ENCODE measurements around the gene RPL36. TPM values are rescaled to one million over a fixed set of nuclear protein-coding genes. Genes with fewer than 3 reads are reported as not detected.

The RPL36 gene
- polyA plus RNA-seq, 1 donor (not counting 4 experiments of a cell fraction or from before 2014, with no cell fraction given): 636 TPM

DNA sequence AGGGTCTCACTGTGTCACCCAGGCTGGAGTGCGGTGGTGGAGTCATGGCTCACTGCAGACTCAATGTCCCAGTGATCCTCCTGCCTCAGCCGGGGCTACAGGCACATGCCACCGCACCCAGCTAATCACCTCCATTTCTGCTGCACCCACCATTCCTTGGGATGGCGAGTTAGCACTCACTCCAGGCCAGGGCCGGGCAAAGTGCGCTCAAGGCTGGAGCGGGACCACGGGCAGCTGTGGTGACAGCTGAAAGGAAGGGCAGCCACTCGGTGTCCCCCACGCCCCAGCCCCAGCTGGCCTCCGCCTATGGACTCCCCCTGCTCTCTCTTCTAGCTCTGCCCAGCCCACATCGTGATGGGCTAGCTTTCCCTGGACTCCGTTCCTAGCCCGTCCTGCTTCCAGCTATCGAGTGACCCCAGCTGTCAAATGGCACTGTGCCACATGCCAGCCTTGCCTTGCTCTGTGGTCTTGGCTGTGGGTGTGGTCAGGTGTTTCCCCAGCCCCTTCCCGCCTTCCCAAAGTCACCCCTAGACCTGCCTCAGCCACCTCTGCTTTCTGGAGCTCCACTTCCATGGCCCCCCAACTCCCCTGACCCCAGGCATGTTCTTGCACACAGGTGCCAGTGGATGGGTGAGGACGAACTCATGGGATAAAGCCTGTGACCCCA is 13.9 kb upstream of the RPL36 start:
- Histone ChIP-seq H3K27me3 (ENCODE audit: control insufficient read depth, extremely low read depth, insufficient read depth, low read length) (no peaks in the 10 kb centered on the region), H3K9ac (ENCODE audit: control insufficient read depth, extremely low read depth, insufficient read depth, low read length) (no peak overlapping the region), H3K4me1 (ENCODE audit: control insufficient read depth, extremely low read depth, insufficient read depth, low read length) (peaks cover 10% of the 10 kb centered on the region), H3K9me1 (ENCODE audit: control insufficient read depth, extremely low read depth, insufficient read depth, low read length) (no peaks in the 10 kb centered on the region), H3K27ac (ENCODE audit: control insufficient read depth, insufficient read depth, low read length) (no peak overlapping the region), H3K4me3 (ENCODE audit: control insufficient read depth in 2 of 3, extremely low read depth in 1 of 3, insufficient read depth in 2 of 3, low read depth in 1 of 3, low read length in 3 of 3) (no peak overlapping the region), H3K9me3 (ENCODE audit: control insufficient read depth, low read depth, low read length) (no peaks in the 10 kb centered on the region), H2AFZ (ENCODE audit: control insufficient read depth, low read length) (no peak overlapping the region), H3K4me2 (ENCODE audit: control insufficient read depth, extremely low read depth, insufficient read depth, low read depth, low read length) (no peak overlapping the region), H3K79me2 (ENCODE audit: control insufficient read depth, insufficient read depth, low read length) (peaks cover 10% of the 10 kb centered on the region), H4K20me1 (ENCODE audit: control insufficient read depth, extremely low read depth, insufficient read depth, low read length) (no peaks in the 10 kb centered on the region), H3K36me3 (ENCODE audit: control insufficient read depth in 2 of 2, extremely low read depth in 1 of 2, insufficient read depth in 2 of 2, low read length in 2 of 2) (peaks cover 6 to 8% of the 10 kb centered on the region in 2 experiments)
- FAIRE-seq: no peak
- dilution Hi-C loops (cut with MboI; ENCODE audit: extremely low pct_ligation_motif_present, low sequenced_read_pairs): no loop called here
- TF ChIP-seq EZH2 (IDR thresholded peaks at IDR 0.05; ENCODE audit: low read length): no peak
- TF ChIP-seq, protein P1, sequence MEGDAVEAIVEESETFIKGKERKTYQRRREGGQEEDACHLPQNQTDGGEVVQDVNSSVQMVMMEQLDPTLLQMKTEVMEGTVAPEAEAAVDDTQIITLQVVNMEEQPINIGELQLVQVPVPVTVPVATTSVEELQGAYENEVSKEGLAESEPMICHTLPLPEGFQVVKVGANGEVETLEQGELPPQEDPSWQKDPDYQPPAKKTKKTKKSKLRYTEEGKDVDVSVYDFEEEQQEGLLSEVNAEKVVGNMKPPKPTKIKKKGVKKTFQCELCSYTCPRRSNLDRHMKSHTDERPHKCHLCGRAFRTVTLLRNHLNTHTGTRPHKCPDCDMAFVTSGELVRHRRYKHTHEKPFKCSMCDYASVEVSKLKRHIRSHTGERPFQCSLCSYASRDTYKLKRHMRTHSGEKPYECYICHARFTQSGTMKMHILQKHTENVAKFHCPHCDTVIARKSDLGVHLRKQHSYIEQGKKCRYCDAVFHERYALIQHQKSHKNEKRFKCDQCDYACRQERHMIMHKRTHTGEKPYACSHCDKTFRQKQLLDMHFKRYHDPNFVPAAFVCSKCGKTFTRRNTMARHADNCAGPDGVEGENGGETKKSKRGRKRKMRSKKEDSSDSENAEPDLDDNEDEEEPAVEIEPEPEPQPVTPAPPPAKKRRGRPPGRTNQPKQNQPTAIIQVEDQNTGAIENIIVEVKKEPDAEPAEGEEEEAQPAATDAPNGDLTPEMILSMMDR (optimal IDR thresholded peaks at IDR 0.05 in 1 of 3, IDR thresholded peaks at IDR 0.05 in 1 of 3, conservative IDR thresholded peaks at IDR 0.05 in 1 of 3; ENCODE audit: extremely low read depth in 1 of 3, insufficient read depth in 2 of 3, low read length in 3 of 3): no peak
- no peak for DNase-seq (ENCODE audit: low read depth, low spot score)

DNA sequence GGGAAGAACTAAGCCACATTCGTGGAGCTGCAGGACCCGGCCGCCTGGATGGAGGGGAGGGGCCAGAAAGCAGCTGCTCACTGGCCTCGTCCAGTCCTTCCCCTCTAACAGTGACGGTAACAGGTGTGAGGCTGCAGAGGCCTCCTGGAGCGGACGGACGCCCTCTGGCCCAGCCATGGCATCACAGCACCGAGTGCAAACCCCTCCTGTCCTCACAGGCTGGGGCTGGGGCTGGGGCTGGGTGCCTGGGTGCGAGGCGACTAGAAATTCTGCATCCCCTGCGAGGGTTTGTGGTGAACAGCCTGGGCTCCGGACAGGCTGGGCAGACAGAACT is 13.4 kb upstream of the RPL36 start:
- H3K4me1 ChIP-seq (ENCODE audit: control insufficient read depth, extremely low read depth, insufficient read depth, low read length): peaks cover 11% of the 10 kb centered on the region
- FAIRE-seq (no peak), DNase-seq (ENCODE audit: low read depth, low spot score) (no peak)
- H3K79me2 ChIP-seq (ENCODE audit: control insufficient read depth, insufficient read depth, low read length): peaks cover 10% of the 10 kb centered on the region
- dilution Hi-C loops (cut with MboI; ENCODE audit: extremely low pct_ligation_motif_present, low sequenced_read_pairs): no loop called here
- H3K9ac ChIP-seq (ENCODE audit: control insufficient read depth, extremely low read depth, insufficient read depth, low read length): no peak overlapping the region
- H3K4me3 ChIP-seq (ENCODE audit: control insufficient read depth in 2 of 3, extremely low read depth in 1 of 3, insufficient read depth in 2 of 3, low read depth in 1 of 3, low read length in 3 of 3): no peak overlapping the region
- no peaks in the 10 kb centered on the region for H3K9me1 ChIP-seq (ENCODE audit: control insufficient read depth, extremely low read depth, insufficient read depth, low read length)
- no peak overlapping the region for H2AFZ ChIP-seq (ENCODE audit: control insufficient read depth, low read length)
- no peaks in the 10 kb centered on the region for H3K9me3 ChIP-seq (ENCODE audit: control insufficient read depth, low read depth, low read length)
- no peaks in the 10 kb centered on the region for H3K27me3 ChIP-seq (ENCODE audit: control insufficient read depth, extremely low read depth, insufficient read depth, low read length)
- H3K4me2 ChIP-seq (ENCODE audit: control insufficient read depth, extremely low read depth, insufficient read depth, low read depth, low read length): no peak overlapping the region
- no peak overlapping the region for H3K27ac ChIP-seq (ENCODE audit: control insufficient read depth, insufficient read depth, low read length)
- no peaks in the 10 kb centered on the region for H4K20me1 ChIP-seq (ENCODE audit: control insufficient read depth, extremely low read depth, insufficient read depth, low read length)
- TF ChIP-seq, protein P1 (optimal IDR thresholded peaks at IDR 0.05 in 1 of 3, IDR thresholded peaks at IDR 0.05 in 1 of 3, conservative IDR thresholded peaks at IDR 0.05 in 1 of 3; ENCODE audit: extremely low read depth in 1 of 3, insufficient read depth in 2 of 3, low read length in 3 of 3): no peak
- no peak for TF ChIP-seq EZH2 (IDR thresholded peaks at IDR 0.05; ENCODE audit: low read length)
- H3K36me3 ChIP-seq (ENCODE audit: control insufficient read depth in 2 of 2, extremely low read depth in 1 of 2, insufficient read depth in 2 of 2, low read length in 2 of 2): peaks cover 6 to 8% of the 10 kb centered on the region in 2 experiments
